GM12891 (cell line): ENCODE results near the gene ZNF597.

Source experiments
- POLR2A ChIP-seq: IDR thresholded peaks from 2 replicates; pipeline ENCODE4 v1.6.1; 2011; ENCODE audit warnings: low read depth, low read length, control low read depth
- POLR2AphosphoS5 ChIP-seq: IDR thresholded peaks from 2 replicates; pipeline ENCODE4 v1.6.1; 2011; ENCODE audit warnings: low read depth, low read length, control low read depth
- TAF1 ChIP-seq: IDR thresholded peaks from 2 replicates; pipeline ENCODE4 v1.6.1; 2011; ENCODE audit warnings: low read depth, low read length, control low read depth

DNA sequence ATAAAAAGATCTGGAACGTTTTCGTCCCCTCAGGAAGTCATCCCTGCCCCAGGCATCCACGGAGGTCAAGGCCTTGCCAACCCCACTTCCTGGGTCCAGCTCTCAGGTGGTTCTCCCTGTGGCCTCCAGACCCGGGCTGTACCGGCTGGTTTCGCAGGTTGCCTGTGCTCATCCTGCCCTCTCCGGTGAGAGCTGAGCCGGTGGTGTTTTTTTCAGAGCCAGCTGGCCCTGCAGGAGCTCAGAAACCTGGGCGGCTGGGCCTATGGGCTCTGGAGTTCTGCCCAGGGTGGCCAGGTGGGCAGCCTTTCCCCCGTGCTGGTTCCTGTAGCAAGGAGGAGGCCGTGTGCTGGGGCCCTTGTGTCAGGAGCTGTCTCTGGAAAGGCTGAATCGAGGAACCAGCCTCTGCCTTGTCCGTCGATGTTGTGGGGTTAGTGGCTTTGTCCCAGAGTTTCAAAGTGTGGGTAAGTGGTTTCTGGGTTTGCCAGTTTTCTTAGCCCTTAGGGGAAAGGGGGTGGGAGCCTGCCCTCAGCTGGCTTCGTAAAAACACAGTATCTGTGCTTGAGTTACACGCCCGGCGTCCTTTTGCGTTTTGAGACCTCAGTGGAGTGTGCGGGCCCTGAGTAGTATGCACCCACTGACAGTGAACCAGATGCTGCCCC, 28.3 kb upstream of the ZNF597 start:
- TF ChIP-seq POLR2A (no peak), TAF1 (no peak), POLR2AphosphoS5 (no peak)
